ENCODE results near the gene MPZL2.

Gene MPZL2

GRCh38 chr11:118304227-118304567 is 40.1 kb upstream of the MPZL2 start:
- Histone ChIP-seq H3K4me1 (ENCODE audit: control insufficient read depth, insufficient read depth, low read length) (no peaks in the 10 kb centered on the region), H3K27me3 (ENCODE audit: control insufficient read depth in 1 of 2, insufficient read depth in 2 of 2, low read length in 2 of 2) (peaks cover 4 to 6% of the 10 kb centered on the region in 2 donors), H3K9me3 (ENCODE audit: control insufficient read depth in 2 of 2, low read length in 2 of 2) (no peaks in the 10 kb centered on the region), H3K36me3 (ENCODE audit: control insufficient read depth in 2 of 2, insufficient read depth in 2 of 2, low read length in 2 of 2) (no peaks in the 10 kb centered on the region), H3K4me3 (ENCODE audit: low read length in 2 of 2) (no peak overlapping the region), H3K9ac (ENCODE audit: low read length in 2 of 2) (no peak overlapping the region), H3K27ac (ENCODE audit: low read length) (no peak overlapping the region)

GRCh38 chr11:118301600-118302195 is 37.6 kb upstream of the MPZL2 start:
- Histone ChIP-seq H3K4me3 (ENCODE audit: low read length in 2 of 2) (no peak overlapping the region), H3K27ac (ENCODE audit: low read length) (no peak overlapping the region), H3K36me3 (ENCODE audit: control insufficient read depth in 2 of 2, insufficient read depth in 2 of 2, low read length in 2 of 2) (no peaks in the 10 kb centered on the region), H3K9ac (ENCODE audit: low read length in 2 of 2) (no peak overlapping the region), H3K9me3 (ENCODE audit: control insufficient read depth in 2 of 2, low read length in 2 of 2) (no peaks in the 10 kb centered on the region), H3K4me1 (ENCODE audit: control insufficient read depth, insufficient read depth, low read length) (no peaks in the 10 kb centered on the region), H3K27me3 (ENCODE audit: control insufficient read depth in 1 of 2, insufficient read depth in 2 of 2, low read length in 2 of 2) (peaks cover 3 to 4% of the 10 kb centered on the region in 2 donors)

- H3K9ac ChIP-seq (ENCODE audit: low read length in 2 of 2): no peak overlapping the region
- no peaks in the 10 kb centered on the region for H3K4me1 ChIP-seq (ENCODE audit: control insufficient read depth, insufficient read depth, low read length)
- no peak overlapping the region for H3K4me3 ChIP-seq (ENCODE audit: low read length in 2 of 2)
- H3K9me3 ChIP-seq (ENCODE audit: control insufficient read depth in 2 of 2, low read length in 2 of 2): no peaks in the 10 kb centered on the region
- H3K36me3 ChIP-seq (ENCODE audit: control insufficient read depth in 2 of 2, insufficient read depth in 2 of 2, low read length in 2 of 2): no peaks in the 10 kb centered on the region
- H3K27me3 ChIP-seq (ENCODE audit: control insufficient read depth in 1 of 2, insufficient read depth in 2 of 2, low read length in 2 of 2): no peaks in the 10 kb centered on the region
- no peak overlapping the region for H3K27ac ChIP-seq (ENCODE audit: low read length)
Observed at GRCh38 chr11:118295815-118296454, 31.8 kb upstream of the MPZL2 start.

- Histone ChIP-seq H3K27me3 (ENCODE audit: control insufficient read depth in 1 of 2, insufficient read depth in 2 of 2, low read length in 2 of 2) (no peaks in the 10 kb centered on the region), H3K9ac (ENCODE audit: low read length in 2 of 2) (no peak overlapping the region), H3K9me3 (ENCODE audit: control insufficient read depth in 2 of 2, low read length in 2 of 2) (no peaks in the 10 kb centered on the region), H3K4me1 (ENCODE audit: control insufficient read depth, insufficient read depth, low read length) (no peaks in the 10 kb centered on the region), H3K36me3 (ENCODE audit: control insufficient read depth in 2 of 2, insufficient read depth in 2 of 2, low read length in 2 of 2) (no peaks in the 10 kb centered on the region), H3K27ac (ENCODE audit: low read length) (no peak overlapping the region), H3K4me3 (ENCODE audit: low read length in 2 of 2) (no peak overlapping the region)
Observed at GRCh38 chr11:118295199-118295598, 31.1 kb upstream of the MPZL2 start.

- no peaks in the 10 kb centered on the region for H3K27me3 ChIP-seq (ENCODE audit: control insufficient read depth in 1 of 2, insufficient read depth in 2 of 2, low read length in 2 of 2)
- no peaks in the 10 kb centered on the region for H3K36me3 ChIP-seq (ENCODE audit: control insufficient read depth in 2 of 2, insufficient read depth in 2 of 2, low read length in 2 of 2)
- no peaks in the 10 kb centered on the region for H3K9me3 ChIP-seq (ENCODE audit: control insufficient read depth in 2 of 2, low read length in 2 of 2)
- no peak overlapping the region for H3K9ac ChIP-seq (ENCODE audit: low read length in 2 of 2)
- no peaks in the 10 kb centered on the region for H3K4me1 ChIP-seq (ENCODE audit: control insufficient read depth, insufficient read depth, low read length)
- no peak overlapping the region for H3K4me3 ChIP-seq (ENCODE audit: low read length in 2 of 2)
- no peak overlapping the region for H3K27ac ChIP-seq (ENCODE audit: low read length)
Observed at GRCh38 chr11:118294053-118294452, 30.0 kb upstream of the MPZL2 start.

- H3K36me3 ChIP-seq (ENCODE audit: control insufficient read depth in 2 of 2, insufficient read depth in 2 of 2, low read length in 2 of 2): no peaks in the 10 kb centered on the region
- H3K9me3 ChIP-seq (ENCODE audit: control insufficient read depth in 2 of 2, low read length in 2 of 2): no peaks in the 10 kb centered on the region
- H3K9ac ChIP-seq (ENCODE audit: low read length in 2 of 2): no peak overlapping the region
- no peaks in the 10 kb centered on the region for H3K27me3 ChIP-seq (ENCODE audit: control insufficient read depth in 1 of 2, insufficient read depth in 2 of 2, low read length in 2 of 2)
- no peak overlapping the region for H3K27ac ChIP-seq (ENCODE audit: low read length)
- H3K4me1 ChIP-seq (ENCODE audit: control insufficient read depth, insufficient read depth, low read length): no peaks in the 10 kb centered on the region
- no peak overlapping the region for H3K4me3 ChIP-seq (ENCODE audit: low read length in 2 of 2)
Observed at GRCh38 chr11:118291477-118292135, 27.5 kb upstream of the MPZL2 start.

- H3K27me3 ChIP-seq (ENCODE audit: control insufficient read depth in 1 of 2, insufficient read depth in 2 of 2, low read length in 2 of 2): no peaks in the 10 kb centered on the region
- no peak overlapping the region for H3K27ac ChIP-seq (ENCODE audit: low read length)
- no peak overlapping the region for H3K4me3 ChIP-seq (ENCODE audit: low read length in 2 of 2)
- no peaks in the 10 kb centered on the region for H3K9me3 ChIP-seq (ENCODE audit: control insufficient read depth in 2 of 2, low read length in 2 of 2)
- H3K9ac ChIP-seq (ENCODE audit: low read length in 2 of 2): no peak overlapping the region
- H3K36me3 ChIP-seq (ENCODE audit: control insufficient read depth in 2 of 2, insufficient read depth in 2 of 2, low read length in 2 of 2): no peaks in the 10 kb centered on the region
- H3K4me1 ChIP-seq (ENCODE audit: control insufficient read depth, insufficient read depth, low read length): no peaks in the 10 kb centered on the region
Observed at GRCh38 chr11:118290923-118291322, 26.8 kb upstream of the MPZL2 start.

GRCh38 chr11:118289401-118289800 is 25.3 kb upstream of the MPZL2 start:
- Histone ChIP-seq H3K27ac (ENCODE audit: low read length) (no peak overlapping the region), H3K9me3 (ENCODE audit: control insufficient read depth in 2 of 2, low read length in 2 of 2) (no peaks in the 10 kb centered on the region), H3K9ac (ENCODE audit: low read length in 2 of 2) (no peak overlapping the region), H3K36me3 (ENCODE audit: control insufficient read depth in 2 of 2, insufficient read depth in 2 of 2, low read length in 2 of 2) (no peaks in the 10 kb centered on the region), H3K4me3 (ENCODE audit: low read length in 2 of 2) (no peak overlapping the region), H3K27me3 (ENCODE audit: control insufficient read depth in 1 of 2, insufficient read depth in 2 of 2, low read length in 2 of 2) (no peaks in the 10 kb centered on the region), H3K4me1 (ENCODE audit: control insufficient read depth, insufficient read depth, low read length) (no peaks in the 10 kb centered on the region)

GRCh38 chr11:118287006-118287405 is 22.9 kb upstream of the MPZL2 start:
- Histone ChIP-seq H3K9me3 (ENCODE audit: control insufficient read depth in 2 of 2, low read length in 2 of 2) (no peaks in the 10 kb centered on the region), H3K36me3 (ENCODE audit: control insufficient read depth in 2 of 2, insufficient read depth in 2 of 2, low read length in 2 of 2) (no peaks in the 10 kb centered on the region), H3K27me3 (ENCODE audit: control insufficient read depth in 1 of 2, insufficient read depth in 2 of 2, low read length in 2 of 2) (no peaks in the 10 kb centered on the region), H3K27ac (ENCODE audit: low read length) (no peak overlapping the region), H3K9ac (ENCODE audit: low read length in 2 of 2) (no peak overlapping the region), H3K4me1 (ENCODE audit: control insufficient read depth, insufficient read depth, low read length) (no peaks in the 10 kb centered on the region), H3K4me3 (ENCODE audit: low read length in 2 of 2) (no peak overlapping the region)

GRCh38 chr11:118286545-118286944 is 22.4 kb upstream of the MPZL2 start:
- no peaks in the 10 kb centered on the region for H3K36me3 ChIP-seq (ENCODE audit: control insufficient read depth in 2 of 2, insufficient read depth in 2 of 2, low read length in 2 of 2)
- H3K9ac ChIP-seq (ENCODE audit: low read length in 2 of 2): no peak overlapping the region
- H3K4me1 ChIP-seq (ENCODE audit: control insufficient read depth, insufficient read depth, low read length): no peaks in the 10 kb centered on the region
- H3K27me3 ChIP-seq (ENCODE audit: control insufficient read depth in 1 of 2, insufficient read depth in 2 of 2, low read length in 2 of 2): no peaks in the 10 kb centered on the region
- no peaks in the 10 kb centered on the region for H3K9me3 ChIP-seq (ENCODE audit: control insufficient read depth in 2 of 2, low read length in 2 of 2)
- H3K27ac ChIP-seq (ENCODE audit: low read length): no peak overlapping the region
- H3K4me3 ChIP-seq (ENCODE audit: low read length in 2 of 2): no peak overlapping the region

- Histone ChIP-seq H3K4me3 (ENCODE audit: low read length in 2 of 2) (no peak overlapping the region), H3K4me1 (ENCODE audit: control insufficient read depth, insufficient read depth, low read length) (no peaks in the 10 kb centered on the region), H3K27me3 (ENCODE audit: control insufficient read depth in 1 of 2, insufficient read depth in 2 of 2, low read length in 2 of 2) (no peaks in the 10 kb centered on the region), H3K9ac (ENCODE audit: low read length in 2 of 2) (no peak overlapping the region), H3K36me3 (ENCODE audit: control insufficient read depth in 2 of 2, insufficient read depth in 2 of 2, low read length in 2 of 2) (no peaks in the 10 kb centered on the region), H3K27ac (ENCODE audit: low read length) (no peak overlapping the region), H3K9me3 (ENCODE audit: control insufficient read depth in 2 of 2, low read length in 2 of 2) (no peaks in the 10 kb centered on the region)
Observed at GRCh38 chr11:118283756-118284350, 19.8 kb upstream of the MPZL2 start.
